Measurements from ENCODE around the gene POMGNT2.
A peak's percentile ranks its signal among the peaks of the same experiment; 100 is the strongest.

The POMGNT2 gene

DNA sequence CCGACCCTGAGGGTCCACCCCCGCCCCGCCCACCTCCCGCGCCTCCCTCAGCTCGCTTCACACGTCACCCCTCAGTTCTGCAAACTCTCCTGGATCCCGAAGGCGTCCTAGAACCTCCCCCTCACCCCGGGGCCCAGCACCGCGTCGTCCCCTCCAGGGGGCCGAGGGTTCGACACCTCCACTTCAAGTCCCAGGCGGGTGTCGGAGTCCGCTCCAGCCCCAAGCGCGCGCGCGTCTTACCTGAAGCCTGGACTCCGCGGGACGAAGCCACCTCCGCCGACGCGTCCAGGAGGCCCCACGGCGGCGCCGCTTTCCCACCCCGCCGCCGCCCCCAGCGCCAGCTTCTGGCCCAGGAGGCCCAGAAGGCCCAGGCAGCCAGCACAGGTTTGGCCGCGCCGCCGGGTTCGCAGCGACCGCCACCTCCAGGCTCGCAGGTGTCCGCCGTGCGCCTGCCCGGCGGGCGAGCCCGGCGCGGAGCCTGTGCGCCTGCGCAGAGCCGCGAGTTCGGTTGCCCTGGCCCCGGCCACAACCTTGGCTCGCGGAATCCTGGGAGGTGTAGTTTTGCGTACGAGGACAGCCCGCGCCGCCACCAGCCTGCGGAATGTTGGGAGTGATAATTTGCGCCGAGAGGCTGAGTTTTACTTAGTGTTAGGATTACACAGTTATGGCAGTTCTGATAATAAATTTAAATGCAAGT lies at the start of gene POMGNT2:
TSS of gene POMGNT2 (minus strand) at position 484 of the 697 bp plus-strand sequence. CDS start 24,648 bp downstream, outside the sequence.
- peak; percentile 86 to 88 for DNase-seq

DNA sequence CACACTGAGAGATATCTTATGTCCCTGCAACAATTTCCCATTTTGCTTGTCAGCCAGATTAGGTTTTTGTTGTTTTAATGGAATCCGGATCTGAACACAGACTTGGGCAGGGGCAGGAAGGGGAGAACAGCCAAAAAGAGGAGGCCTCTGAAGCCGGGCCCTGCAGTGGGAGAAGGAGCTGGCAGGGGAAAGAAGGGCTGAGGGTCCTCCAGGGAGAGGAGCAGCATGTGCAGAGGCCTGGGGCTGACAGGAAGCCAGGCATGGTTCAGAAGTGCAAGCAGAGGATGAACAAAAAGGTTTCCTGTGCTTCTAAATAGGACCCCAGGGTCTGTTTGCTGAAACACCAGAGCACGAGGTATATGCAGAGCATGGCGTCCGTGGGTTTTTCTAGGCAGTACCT lies 49.1 kb upstream of the POMGNT2 start:
- DNase-seq, result no peak

DNA sequence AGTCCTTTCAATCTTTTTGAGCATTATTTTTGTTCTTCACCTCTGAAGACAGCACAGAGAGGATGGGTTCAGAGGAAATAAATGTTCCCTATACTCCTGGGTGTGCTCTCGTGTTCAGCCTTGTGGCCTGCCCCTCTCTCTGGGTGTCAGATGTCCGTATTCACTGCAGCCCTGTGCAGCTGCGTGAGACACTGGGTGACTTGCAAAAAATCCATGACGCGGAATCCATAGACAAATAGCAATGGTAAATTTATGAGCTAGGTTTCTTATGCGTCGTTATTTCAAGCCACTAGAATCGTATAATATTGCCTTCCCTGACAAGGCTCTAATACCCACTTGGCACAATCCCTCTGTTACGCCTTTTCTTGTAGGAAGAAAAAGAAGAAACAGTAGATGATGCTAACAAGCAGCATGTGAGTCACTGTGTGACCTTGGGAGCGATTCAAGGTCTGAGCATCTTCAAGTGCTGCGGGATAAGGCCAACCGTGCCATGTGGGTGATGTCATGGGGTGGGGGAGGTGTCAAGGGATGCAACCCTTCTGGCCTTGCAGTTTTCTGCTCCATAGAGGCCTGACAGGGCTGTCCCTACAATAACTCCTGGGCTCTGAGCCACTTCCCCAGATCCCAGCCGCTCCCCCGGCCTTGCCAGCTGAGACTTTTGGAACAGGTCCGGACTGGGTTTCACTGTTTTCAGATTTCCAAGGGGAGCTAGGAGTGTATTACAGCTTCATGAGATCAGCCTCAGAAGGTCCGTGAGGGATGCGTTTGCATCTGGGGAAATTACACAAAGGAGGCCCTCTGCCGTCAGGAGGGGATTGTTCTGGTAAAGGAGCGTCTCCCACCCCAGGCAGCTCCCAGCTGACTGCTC lies 47.6 kb upstream of the POMGNT2 start:
- DNase-seq, result no peak

DNA sequence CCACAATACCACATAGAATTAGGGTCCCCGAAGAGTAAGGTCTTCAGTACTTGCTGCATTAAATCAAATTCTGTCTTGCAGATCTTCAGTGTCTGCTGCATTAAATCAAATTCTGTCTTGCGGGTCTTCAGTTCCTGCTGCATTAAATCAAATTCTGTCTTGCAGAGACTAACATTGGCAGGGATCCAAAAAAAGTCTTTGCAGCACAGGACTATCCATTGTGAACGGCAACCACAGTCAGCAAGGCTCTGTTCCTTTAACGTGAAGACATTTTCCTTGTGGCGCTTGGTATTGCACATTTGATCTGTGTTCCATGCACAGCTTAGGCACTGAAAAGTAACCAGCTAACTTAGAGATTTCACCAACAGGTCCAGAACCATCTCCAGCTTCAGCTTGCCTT lies 46.8 kb upstream of the POMGNT2 start:
- DNase-seq, result no peak

DNA sequence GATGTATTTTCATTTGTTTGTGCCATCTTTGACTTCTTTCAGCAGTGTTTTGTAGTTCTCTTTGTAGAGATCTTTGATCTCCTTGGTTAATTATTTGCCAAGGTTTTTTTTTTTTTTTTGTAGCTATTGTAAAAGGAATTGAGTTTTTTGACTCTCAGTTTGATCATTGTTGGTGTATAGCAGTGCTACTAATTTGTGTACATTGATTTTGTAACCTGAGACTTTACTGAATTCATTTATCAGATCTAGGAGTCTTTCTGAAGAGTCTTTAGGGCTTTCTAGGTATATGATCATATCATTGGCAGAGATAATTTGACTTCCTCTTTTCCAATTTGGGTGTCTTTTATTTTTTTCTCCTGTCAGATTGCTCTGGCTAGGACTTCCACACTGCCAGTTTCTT lies 42.2 kb upstream of the POMGNT2 start:
- DNase-seq, result peak; percentile 3 to 19

DNA sequence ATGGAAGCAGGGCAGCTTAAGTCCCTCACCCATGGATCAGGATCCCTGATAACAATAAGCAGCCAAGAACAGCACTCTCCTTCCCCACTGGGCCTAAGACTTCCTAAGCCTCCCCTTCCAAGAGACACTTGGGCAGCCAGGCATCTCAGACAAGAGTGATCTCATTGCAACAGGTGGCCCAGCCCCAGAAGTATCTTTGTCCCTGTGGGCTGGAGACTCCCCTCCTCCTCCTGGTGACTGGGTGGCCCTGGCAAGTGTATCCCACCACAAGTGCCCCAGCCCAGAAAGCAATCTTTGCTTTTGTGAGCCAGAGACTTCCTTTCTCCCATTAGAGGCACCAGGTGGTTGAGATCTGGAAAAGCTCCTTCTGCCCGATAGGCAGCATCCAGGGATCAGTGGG lies 40.7 kb upstream of the POMGNT2 start:
- DNase-seq, result no peak

DNA sequence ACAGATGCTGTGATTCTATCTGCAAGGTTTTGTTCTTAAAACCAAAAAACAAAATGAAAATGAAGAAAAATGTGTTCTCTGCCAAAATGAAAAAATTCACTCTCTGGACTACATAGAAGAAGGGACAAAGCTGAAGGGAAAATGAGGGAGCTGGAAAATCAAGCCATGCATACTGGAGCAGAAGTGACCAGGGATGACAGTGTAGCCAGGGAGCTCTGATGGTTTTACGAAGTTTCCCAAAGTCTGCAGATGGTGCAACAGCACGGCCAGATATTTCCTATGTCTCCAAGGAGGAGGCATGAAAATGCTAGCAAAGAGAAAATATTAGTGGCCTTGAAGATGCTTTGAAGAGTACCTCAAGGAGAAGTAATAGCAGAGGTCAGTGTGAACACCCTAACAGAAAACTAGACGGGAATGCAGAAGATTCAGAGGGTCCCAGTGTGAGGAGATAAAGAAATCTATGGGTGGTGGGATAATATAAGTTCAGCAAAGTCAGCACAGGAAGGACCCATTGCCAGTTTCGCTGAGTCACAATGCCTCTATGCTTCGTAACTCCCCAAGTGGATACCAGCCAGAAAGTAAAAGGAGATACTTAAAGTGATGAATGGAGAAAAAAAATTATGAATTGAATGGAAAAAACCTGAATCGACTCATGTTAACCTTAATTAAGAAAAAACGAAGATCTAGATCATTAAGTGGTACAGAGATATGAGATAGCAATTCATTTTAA lies 39.0 kb upstream of the POMGNT2 start:
- no peak for DNase-seq

DNA sequence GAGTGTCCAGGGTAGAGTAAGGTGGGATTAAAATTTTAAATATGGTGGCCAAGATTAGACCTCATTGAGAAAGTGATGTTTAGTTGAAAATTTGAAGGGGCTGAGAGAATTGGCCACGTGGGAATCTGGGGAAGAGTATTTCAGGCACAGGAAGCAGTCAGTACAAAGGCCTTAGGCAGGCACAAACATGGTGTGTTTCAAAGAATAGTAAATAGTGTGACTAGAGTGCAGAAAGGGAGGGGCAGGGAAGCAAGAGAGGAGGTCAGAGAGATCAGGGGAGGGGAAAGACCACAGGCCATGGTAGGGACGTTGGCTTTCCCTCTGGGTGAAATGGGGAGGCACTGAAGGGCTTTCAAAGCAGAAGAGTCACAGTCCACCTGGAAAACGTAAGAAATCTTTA lies 36.6 kb upstream of the POMGNT2 start:
- no peak for DNase-seq

DNA sequence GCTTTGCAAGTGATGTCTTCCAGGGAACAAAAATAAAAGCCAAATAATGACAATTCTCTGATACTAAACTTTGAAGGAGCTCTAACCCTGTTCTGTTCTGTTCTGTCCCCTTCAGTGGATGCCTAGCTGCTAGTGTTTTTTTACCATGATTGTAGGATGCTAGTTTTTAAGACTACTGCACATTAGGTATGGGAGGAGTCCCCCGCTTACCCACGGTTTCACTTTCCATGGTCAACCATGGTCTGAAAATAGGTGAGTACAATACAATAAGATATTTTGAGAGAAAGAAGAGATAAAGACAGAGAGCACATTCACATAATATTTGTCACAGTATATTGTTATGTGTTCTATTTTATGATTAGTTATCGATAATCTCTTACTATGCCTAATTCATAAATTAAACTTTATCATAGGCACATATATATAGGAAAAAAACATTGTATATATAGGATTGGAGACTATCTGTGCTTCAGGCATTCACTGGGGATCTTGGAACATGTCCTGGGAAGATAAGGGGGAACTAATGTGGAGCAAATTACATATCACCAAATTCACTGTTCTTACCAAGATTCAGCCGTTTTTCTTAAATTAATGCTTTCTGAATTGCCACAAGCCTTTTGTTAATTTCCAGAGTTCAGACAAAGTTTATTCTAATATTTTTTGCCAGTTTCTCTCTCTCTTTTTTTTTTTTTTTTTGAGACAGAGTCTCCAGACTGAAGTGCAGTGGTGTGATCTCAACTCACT lies 32.8 kb upstream of the POMGNT2 start:
- DNase-seq, result no peak

DNA sequence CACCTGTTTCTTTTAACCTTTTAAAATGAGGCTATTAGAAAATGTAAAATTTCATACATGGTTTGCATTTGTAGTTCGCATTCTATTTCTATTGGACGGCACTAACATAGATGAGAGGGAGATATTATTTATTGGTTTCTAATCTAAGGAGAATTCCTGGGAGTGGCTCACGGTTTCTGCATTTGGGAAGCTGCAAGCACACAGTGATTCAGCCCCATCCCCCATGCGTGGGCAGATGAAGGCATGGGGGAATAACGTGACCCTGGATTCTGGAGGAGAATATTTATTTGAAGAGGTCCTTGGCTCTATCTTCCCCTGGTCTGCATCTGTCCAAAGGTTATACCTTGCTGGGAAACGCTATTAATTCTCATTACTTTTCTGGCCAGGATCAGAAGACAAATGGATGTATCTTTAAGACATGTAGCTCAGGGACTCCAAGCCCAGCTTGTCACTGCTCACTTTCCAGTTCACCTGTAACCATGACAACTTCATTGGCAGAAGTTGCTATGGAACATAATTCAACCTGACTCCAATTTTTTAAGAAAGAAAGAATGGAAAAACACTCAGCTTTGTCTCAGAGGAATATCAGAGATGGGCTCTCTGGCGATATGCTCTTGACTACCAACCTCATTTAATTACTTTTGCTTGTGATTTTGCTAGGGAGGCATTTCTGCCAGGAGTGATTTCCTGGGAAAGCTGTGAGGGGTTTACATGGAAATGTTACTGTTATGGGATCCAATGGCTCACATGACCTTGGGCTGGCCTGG lies 27.2 kb upstream of the POMGNT2 start:
- DNase-seq, result no peak

DNA sequence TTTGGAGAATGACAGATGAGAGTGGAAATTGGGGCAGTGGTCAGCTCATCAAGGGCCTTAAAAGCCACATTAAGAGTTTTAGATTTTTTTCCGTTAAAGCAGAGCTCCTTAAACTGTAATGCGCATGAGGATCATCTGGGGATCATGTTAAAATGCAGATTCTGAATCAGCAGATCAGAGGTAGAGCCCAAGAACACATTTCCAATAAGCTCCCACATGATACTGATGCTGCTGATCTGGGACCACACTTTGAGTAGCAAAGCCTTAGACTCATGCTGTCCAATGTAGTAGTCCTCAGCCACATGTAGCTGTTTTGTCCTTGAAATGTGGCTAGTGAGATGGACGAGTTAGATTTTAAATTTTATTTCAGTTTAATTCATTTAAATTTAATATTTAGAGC lies 26.3 kb upstream of the POMGNT2 start:
- DNase-seq, result no peak

DNA sequence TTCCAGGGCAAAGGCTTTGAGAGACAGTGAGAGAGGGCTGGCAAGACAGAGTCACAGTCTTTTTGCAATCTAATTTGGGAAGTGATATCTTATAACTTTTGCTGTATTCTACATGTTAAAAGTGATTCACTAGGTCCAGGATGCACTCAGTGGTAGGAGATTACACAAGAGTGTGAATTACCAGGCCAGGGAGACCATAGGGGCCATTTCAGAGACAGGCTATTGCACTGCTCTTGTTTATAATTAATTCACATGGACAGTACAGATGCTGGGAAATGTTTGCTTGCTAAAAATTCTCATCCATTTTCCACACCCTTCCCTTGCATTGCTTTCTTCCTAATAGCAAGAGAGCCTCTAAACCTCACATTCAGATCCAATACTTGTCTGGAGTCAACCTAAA lies 22.6 kb upstream of the POMGNT2 start:
- DNase-seq, result no peak

DNA sequence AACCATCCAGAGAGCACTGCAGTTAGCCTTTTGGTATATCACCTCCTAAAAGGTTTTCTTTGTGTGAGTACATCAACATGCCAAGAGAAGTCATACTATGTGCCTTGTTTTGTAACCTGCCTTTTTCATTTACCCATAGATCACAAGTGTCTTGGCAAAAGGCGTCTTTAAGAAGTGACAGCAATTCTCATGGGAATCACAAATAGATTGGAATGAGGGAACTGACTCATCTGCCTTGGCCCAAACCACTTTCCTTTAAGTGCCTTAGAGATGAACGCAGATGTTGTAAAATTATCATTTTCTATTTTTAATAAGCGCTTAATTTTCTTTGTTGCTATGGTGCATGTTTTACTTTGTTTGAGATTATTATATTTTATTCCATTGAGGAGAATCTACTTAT lies 20.7 kb upstream of the POMGNT2 start:
- no peak for DNase-seq

DNA sequence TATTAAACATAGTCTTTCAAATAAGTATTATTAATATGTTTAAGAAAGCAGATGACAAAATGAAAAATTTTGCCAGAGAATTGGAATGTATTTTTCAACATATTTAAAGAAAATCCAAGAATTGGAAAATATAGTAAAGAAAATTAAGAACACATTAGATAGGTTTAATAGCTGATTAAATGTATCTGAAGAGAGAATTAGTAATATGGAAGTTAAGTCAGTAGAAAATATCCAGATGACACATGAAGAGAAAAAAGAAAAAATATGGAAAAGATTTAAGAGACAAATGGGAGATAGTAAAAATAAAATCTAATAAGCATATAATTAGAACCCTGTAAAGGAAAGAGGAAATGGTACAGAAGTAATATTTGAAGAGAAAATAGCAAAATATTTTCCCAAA lies 18.0 kb upstream of the POMGNT2 start:
- no peak for DNase-seq

DNA sequence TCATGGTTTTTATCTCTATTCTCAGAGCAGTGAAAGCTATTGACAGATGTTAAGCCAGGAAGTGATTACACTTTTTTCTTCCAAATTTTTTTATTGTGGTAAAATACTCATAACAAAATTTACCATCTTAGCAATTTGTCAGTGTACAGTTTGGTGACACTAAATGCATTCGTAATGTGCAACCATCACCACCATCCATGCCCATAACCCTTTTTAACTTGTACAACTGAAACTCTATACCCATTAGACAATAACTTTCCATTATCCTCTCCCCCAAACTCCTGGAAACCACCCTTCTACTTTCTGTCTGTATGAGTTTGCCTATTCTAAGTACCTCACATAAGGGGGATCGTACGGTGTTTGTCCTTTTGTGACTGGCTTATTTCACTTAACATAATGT lies 15.1 kb upstream of the POMGNT2 start:
- no peak for DNase-seq

DNA sequence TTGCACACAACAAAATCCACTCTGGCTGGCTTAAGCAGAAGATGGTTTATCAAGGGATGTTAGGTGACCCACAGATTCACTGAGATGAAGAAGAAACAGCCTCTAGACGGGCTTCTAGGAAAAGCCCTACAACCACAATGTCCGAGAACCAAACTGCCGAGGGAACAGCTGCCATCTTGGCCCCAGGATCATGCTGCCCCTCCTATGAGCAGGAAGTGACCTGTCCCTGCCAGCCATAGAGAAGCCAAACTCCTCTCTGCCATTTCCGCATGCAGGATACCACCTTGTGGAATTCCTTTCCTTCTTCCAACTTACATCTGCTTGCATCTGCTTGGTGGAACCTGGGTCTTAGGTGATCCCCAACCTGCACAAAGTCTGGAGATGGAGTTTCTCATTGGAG lies 11.4 kb upstream of the POMGNT2 start:
- no peak for DNase-seq

DNA sequence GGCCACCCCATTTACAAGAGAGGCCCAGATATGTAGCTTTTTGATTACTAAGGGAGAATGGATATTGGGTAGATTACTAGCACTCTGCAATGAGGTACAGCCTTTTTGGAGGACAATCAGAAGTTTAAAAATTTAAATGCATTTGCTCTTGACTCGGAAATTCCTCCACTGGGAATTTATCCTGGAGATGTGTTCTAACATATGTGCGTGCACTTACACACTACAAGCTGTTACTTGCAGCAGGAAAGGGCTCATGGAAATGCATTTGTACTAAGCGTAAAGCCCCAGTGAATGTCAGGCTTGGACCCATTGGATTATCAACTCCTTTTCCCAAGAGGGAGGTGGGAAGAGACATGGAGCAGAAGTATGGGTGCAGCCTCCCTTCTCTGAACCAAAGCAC lies 7.8 kb upstream of the POMGNT2 start:
- no peak for DNase-seq

DNA sequence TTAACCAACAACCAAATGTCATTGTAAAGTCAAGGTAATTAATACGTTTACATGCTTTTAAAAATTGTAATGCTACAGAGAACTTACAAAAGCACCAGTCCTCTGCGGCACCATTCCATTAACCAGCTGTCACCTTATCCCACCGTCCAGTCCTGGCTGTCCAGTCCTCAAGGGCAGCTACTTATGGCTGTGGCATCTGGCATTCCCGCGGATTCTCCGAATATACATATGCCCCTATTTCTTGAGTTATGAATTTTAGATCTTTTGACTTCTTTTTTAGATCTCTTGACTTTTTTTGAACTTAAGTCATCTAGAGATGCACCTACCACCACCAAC lies 382 bp upstream of the POMGNT2 start:
- no peak for DNase-seq

DNA sequence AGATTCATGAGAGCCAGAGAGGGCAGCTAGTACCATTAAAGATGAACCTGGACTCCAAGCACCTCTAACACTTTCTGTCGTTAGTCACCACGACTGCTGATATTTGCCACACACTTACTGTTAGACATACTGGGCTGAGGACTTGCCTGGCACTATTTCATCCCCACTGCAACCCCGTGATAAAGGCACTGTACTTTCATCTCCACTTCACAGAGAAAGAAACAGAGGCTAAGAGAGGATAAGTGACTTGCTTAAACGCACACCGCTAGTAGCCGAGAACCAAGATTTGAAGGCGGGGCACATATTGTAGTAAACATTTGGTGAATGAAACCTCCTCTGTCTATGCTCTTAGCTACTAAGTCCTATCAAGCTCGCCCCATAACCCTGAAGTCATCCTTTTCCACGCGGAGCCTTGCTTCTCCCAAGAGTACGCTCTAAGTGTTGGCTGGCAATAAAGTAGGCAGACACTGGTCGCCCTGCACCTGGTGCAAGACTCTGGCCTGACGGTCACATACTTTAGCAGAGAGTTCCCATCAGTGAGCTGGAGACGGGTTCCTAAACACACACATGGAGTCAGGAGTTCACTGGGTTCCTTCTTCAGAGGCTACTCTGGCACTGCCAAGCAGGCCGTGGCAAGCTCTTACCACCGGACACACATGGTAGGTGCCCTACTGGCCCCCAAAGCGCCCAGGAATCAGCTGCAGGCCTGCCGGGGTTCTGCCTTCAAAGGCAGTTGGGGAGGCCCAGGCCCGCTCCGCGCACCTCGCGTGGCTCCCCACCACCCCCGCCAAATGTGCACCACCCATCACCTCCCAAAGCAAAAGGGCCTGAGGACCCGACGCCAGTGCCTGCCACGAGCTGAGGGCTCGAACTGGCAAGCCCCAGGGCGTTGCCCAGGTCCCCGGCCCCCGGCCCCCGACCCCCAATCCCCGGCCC lies 951 bp downstream of the POMGNT2 start:
- no peak for DNase-seq

DNA sequence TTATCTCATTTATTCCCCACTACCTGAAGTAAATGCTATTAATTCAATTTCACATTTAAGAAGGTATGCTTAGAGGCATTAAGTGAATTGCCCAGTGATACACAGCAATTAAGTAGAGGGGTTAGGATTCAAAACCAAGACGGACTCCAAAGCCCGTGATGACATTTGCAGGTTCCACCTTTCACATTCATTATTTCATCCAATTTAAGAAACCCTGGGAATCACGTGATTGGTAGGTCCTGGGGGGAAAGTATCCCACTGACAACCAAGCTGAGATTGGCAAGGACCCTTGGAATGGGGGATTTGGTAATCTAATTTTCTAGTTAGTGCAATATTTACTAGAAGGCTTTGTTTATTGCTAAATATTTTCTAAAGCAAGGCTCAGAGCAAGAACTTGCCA lies 1.8 kb downstream of the POMGNT2 start:
- DNase-seq, result no peak
